ENCODE data around the gene PRSS53.
"Not testable (repeated sequence)": the region's sequence is repeated elsewhere in the genome, so short reads cannot be mapped to it uniquely, and the experiment has no call there.

PRSS53 gene

DNA sequence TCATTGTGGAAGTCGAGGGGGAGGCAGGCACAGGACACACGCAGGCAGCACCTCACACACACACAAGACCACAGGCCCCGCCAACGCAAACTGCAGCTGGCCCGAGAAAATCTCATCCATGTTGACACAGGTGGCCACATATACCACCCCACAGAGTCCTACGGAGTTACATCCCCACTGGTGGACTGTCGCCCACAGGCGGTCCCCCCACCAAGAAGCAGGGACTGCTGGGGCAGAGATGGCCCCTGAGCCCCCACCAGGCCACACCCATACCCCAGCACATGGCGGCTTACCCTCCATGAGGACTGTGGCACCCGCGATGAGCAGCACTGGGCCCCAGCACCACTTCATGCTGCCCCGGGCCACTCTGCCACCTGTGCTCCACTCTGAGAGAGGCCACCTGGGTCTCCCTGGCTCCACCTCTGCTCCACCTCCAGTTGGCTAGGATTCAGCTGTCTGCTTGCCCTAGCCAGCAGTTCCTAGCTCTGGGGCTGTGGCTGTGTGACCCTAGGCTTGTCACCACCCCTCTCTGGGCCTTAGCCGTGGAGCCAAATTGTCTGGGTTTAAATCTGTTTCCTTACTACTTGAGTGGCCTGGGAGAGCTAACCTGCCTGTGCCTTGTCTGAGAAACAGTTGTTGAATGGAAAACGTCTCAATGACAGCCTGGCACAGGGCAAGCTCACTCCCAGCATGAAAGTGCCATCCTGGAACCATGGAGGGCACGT is at the start of gene PRSS53:
TSS of gene PRSS53 (minus strand) at position 485 of the 725 bp plus-strand sequence. CDS start at position 351, 134 bp downstream.
- no peak for DNase-seq

GRCh38 chr16:31136822-31137499 is 48.2 kb upstream of the PRSS53 start:
- not testable (repeated sequence) for DNase-seq

DNA sequence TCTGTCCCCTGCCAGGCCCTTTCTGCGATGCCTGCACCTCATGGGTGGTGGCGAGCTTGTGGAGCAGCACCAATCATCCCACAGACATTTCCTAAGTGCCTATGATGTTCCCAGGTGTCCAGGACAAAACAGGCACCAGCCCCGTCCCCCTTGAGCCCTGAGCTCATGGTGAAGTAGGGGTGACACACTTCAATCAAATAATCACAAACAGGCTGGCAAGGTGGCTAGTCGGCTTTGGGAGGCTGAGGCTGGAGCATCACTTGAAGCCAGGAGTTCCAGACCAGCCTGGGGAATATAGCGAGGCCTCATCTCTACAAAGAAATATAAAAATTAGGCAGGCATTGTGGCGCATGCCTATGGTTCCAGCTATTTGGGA is 47.5 kb upstream of the PRSS53 start:
- no peak for DNase-seq

DNA sequence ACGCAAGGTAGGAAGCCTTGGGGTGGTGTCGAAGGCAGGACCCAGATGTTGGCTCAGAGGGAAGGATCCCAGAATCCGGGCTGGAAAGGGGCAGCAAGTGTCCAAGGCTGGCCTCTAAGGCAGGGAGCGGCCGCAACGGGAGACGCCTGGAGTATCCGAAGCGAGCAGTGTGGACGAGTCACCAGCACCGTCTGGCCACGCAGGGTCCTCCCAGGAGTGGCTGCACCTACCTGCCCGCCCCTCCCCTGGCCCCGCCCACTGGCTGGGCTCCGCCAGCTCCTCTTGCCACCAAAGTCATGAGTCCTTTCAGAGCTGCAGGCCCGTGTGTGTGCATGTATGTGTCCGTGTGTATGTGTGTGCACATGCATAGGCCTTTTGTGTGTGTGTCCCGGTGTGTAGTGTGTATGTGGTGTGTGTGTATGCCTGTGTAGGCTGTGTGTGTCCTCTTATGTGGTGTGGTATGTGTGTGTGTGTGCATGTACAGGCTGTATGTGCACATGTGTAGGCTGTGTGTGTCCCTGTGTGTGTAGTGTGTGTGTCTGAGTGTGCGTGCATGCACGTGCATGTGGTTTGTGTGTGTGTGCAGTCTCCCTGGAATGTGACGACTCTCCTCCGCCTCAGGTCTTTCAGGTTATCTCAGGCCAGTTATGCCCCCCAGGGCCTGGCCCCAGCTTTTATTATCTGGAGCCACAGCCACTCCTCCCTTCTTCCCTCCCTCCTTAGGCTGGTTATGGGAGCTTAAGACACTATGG is 47.0 kb upstream of the PRSS53 start, which contains the start of gene PRSS8:
TSS of gene PRSS8 (minus strand) at position 193 of the 752 bp plus-strand sequence. CDS start 229 bp downstream, outside the sequence.
- DNase-seq = no peak

DNA sequence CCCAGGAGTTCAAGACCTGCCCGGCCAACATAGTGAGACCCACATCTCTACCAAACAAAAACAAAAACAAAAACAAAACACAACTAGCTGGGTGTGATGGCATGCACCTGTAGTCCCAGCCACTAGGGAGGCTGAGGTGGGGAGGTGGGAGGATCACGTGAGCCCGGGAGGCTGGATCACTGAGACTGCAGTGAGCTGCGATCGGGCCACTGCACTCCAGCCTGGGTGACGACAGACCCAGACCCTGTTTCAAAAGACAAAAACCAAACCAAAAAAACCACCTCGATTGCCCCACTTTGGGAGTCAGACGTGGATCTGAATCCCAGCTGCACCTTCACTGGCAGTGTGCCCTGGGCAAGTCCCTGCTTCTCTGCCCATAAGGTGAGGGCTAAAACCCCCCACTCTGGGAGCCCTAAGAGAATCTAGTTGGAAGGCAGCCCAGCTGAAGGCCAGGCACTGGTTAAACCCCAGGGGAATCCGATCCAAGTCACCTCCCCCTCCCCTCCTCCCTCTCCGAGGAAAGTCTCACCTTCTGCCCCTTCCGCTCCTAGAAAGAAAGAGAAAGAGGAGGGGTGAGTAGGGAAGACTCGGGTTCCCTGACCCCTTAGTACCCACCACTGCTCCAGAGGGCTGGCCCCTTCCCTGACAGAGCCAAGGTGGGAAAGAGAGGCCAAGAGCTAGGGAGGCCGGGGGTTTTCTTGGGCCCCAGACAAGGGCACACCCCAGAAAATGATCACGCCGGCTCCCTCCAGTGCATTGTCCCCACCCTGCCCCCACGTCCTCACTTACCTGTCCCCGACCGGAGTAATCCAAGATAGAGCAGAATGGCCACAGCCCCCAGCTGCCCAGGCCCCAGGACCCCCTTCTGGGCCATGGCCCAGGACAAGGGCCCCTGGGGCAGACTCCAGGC is 46.1 kb upstream of the PRSS53 start:
- DNase-seq = peak; percentile 54

DNA sequence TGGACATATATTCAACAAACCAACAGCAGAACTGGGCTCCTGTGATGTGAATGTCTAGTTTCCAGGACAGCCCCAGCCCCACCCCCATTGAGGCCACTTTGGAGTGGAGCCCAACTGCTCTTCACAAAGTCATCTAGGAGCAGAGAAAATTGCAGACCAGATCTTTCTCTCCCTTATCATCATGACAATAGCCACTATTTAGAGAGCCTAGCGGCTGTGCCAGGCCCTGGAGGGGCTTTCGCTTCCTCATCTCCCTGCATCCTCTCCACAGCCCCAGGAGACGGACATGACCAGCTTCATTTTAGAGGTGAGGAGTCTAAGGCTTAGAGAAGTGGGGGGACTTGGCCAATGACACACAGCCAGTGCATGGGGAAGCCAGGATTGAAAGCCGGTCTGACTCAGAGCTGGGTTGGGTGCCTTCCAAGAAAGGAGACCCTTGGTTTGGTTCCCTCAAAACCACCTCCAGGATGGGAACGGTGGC is 45.4 kb upstream of the PRSS53 start:
- no peak for DNase-seq

- no peak for DNase-seq
These were observed 44.3 kb upstream of the PRSS53 start for GRCh38 chr16:31133046-31133501.

GRCh38 chr16:31132303-31132979 is 43.7 kb upstream of the PRSS53 start:
- DNase-seq = no peak

DNA sequence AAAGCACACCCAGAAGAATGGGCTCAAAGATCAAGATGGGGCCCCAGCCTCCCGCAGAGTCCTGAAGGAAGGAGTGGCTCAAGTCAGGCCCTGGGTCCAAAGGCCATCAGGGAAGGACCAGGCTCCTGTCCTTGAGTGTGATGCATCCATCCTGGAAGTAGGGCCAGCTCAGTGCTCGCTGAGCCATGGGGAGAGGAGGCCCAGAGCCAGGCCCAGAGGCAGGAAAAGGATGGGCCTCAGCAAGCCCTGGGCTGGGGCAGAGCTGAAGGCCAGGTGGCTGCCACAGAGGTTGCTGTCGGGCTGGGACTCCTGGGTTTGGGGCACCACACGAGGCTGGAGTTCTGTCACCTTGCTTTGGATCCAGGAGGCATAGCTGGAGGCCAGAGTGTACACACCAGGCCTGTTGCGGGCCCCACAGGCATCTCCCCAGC is 43.1 kb upstream of the PRSS53 start:
- no peak for DNase-seq

- no peak for DNase-seq
These were observed 42.7 kb upstream of the PRSS53 start for GRCh38 chr16:31131416-31131815.

DNA sequence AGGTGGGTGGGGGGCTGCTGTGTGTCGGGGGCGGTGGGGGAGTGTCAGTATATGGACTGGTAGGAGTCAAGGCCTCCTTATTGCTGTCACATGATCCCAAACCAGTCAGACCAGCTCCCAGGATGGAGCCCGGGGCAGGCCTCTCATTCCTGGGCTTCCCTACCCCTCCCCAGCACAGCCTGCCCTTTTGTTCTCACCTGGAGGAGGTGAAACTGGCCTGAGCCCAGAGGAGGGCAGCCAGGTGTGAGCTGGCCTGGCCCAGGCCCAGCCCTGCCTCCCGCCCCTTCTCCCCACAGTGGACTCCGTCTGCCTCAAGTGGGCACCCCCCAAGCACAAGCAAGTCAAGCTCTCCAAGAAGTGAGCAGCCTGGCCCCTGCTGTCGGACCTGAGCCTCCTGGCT is 42.2 kb upstream of the PRSS53 start:
- no peak for DNase-seq

GRCh38 chr16:31130336-31130891 is 41.7 kb upstream of the PRSS53 start:
- no peak for DNase-seq

GRCh38 chr16:31129568-31130335 is 41.0 kb upstream of the PRSS53 start:
- DNase-seq = no peak

GRCh38 chr16:31128711-31129567 is 40.2 kb upstream of the PRSS53 start:
- DNase-seq = no peak

GRCh38 chr16:31127182-31127581 is 38.4 kb upstream of the PRSS53 start:
- DNase-seq = no peak

GRCh38 chr16:31125844-31126243 is 37.1 kb upstream of the PRSS53 start:
- DNase-seq = no peak

- DNase-seq = no peak
These were observed 31.4 kb upstream of the PRSS53 start for GRCh38 chr16:31120129-31120528.

- no peak for DNase-seq
These were observed 29.7 kb upstream of the PRSS53 start for GRCh38 chr16:31118223-31119155.

Data from eye (tissue), 1 donor.